HG03520 (cell line): ENCODE measurements around the gene MKS1.

Source experiments
- ATAC-seq: cut with Tn5 transposase; IDR thresholded peaks from one replicate; pipeline ENCODE4 v1.9.1; 2021; ENCODE audit warnings: mild to moderate bottlenecking, moderate library complexity; ENCODE audit not compliant: unreplicated experiment

MKS1 gene

GRCh38 chr17:58170622-58171021 lies 48.4 kb downstream of the MKS1 start:
- no peak for ATAC-seq

- ATAC-seq: no peak
These were observed 52.4 kb downstream of the MKS1 start, which contains the start of gene OR4D2 for GRCh38 chr17:58166682-58167081. TSS of gene OR4D2 (plus strand) at chr17:58166982. CDS start at chr17:58169656, 2,674 bp downstream.

GRCh38 chr17:58165981-58166380 lies 53.1 kb downstream of the MKS1 start:
- ATAC-seq: no peak

- no peak for ATAC-seq
These were observed 57.5 kb downstream of the MKS1 start for GRCh38 chr17:58161566-58161965.

GRCh38 chr17:58158181-58158580 lies 60.9 kb downstream of the MKS1 start:
- ATAC-seq: no peak

- no peak for ATAC-seq
These were observed 61.9 kb downstream of the MKS1 start for GRCh38 chr17:58156839-58157803.
